HepG2 (cell line): Measurements from ENCODE around the gene CLDN24. TPM values are rescaled to one million over a fixed set of nuclear protein-coding genes. Genes with fewer than 3 reads are reported as not detected.

Source experiments
- ATAC-seq: fragments of 200-7000 bp; cut with Tn5 transposase; 3 replicates; pipeline ENCODE4 v1.9.1; 2020; ENCODE audit warnings: mild to moderate bottlenecking, moderate library complexity
- BruUV-seq: library from RNA; stranded (reverse); fragments of 400-500 nt; replicated peaks from 2 replicates; lab custom pipeline; 2021; lab: Mats Ljungman, UMichigan
- CTCF ChIA-PET: fragments of 300-600 bp; formaldehyde crosslinking; extraction: SDS; loops from one replicate; lab custom pipeline; 2021; ENCODE audit warnings: low total read pairs, inconsistent platforms, low intra/inter-chr PET ratio; lab: Yijun Ruan, JAX
- POLR2A ChIA-PET: fragments of 350-600 bp; sonication (Branson Sonifier 250); formaldehyde crosslinking; loops from one replicate; lab custom pipeline; 2020; ENCODE audit warnings: antibody characterized with exemption, inconsistent platforms; lab: Yijun Ruan, JAX
- DNase-seq: peaks from one replicate; pipeline ENCODE4 v3.0.0-alpha.2; 2015; ENCODE audit warnings: low spot score
- FAIRE-seq: peaks from 3 replicates; lab custom pipeline; 2011; peaks lifted over from hg19 to GRCh38; lab: Jason Lieb, UNC
- H2AFZ ChIP-seq: one replicate; pipeline ENCODE4 v1.6.1; 2011; ENCODE audit warnings: low read length, inconsistent platforms
- H3K27ac ChIP-seq: fragments of 300-600 bp; 3 replicates; pipeline ENCODE4 v1.8.0; 2011; ENCODE audit warnings: mixed run types, mild to moderate bottlenecking, mixed read lengths, low read length, inconsistent platforms; ENCODE audit not compliant: insufficient read depth; ENCODE audit errors: extremely low read length
- H3K27me3 ChIP-seq, 2 experiments: fragments of 200-600 bp in 1 of 2; 2 replicates in 1 of 2; 3 replicates in 1 of 2; pipeline versions ENCODE4 v1.6.0 to v1.8.0; 2011; ENCODE audit warnings: low read length in 2 of 2, mild to moderate bottlenecking in 2 of 2, moderate library complexity in 2 of 2, inconsistent platforms in 1 of 2; ENCODE audit not compliant: insufficient read depth in 2 of 2, control insufficient read depth in 1 of 2
- H3K36me3 ChIP-seq, 2 experiments: fragments of 200-600 bp in 1 of 2; replicated peaks in 1 of 2; 2 replicates in 1 of 2; 3 replicates in 1 of 2; pipeline versions ENCODE4 v1.5.1 to v1.8.0; 2011; ENCODE audit warnings: low read length in 2 of 2, inconsistent platforms in 1 of 2; ENCODE audit not compliant: insufficient read depth in 2 of 2, control insufficient read depth in 1 of 2
- H3K4me1 ChIP-seq: 2 replicates; pipeline ENCODE4 v1.5.1; 2012; ENCODE audit warnings: low read length, inconsistent platforms; ENCODE audit not compliant: insufficient read depth
- H3K4me2 ChIP-seq: 2 replicates; pipeline ENCODE4 v1.6.0; 2011; ENCODE audit warnings: low read depth, low read length, inconsistent platforms
- H3K4me3 ChIP-seq, 3 experiments: fragments of 200-600 bp in 1 of 3; sonication (generic), shearing (Covaris generic) in 1 of 3; replicated peaks in 1 of 3; 2 replicates each; pipeline ENCODE4 v1.5.1; 2011 to 2016; ENCODE audit warnings: low read length in 3 of 3, inconsistent platforms in 2 of 3, low read depth in 2 of 3, mild to moderate bottlenecking in 2 of 3, control low read depth in 1 of 3, mixed read lengths in 1 of 3; ENCODE audit not compliant: insufficient read depth in 1 of 3
- H3K79me2 ChIP-seq: one replicate; pipeline ENCODE4 v1.6.1; 2011; ENCODE audit warnings: low read length, inconsistent platforms; ENCODE audit not compliant: insufficient read depth
- H3K9ac ChIP-seq: 2 replicates; pipeline ENCODE4 v1.6.0; 2011; ENCODE audit warnings: mild to moderate bottlenecking, low read depth, low read length, inconsistent platforms; ENCODE audit not compliant: insufficient read depth
- H3K9me3 ChIP-seq: 2 replicates; pipeline ENCODE4 v1.5.1; 2012; ENCODE audit warnings: mild to moderate bottlenecking, low read length
- H4K20me1 ChIP-seq: 2 replicates; pipeline ENCODE4 v1.6.0; 2011; ENCODE audit warnings: inconsistent platforms, mild to moderate bottlenecking, low read length, moderate library complexity; ENCODE audit not compliant: insufficient read depth
- ATAD3A ChIP-seq: sonication (generic); formaldehyde crosslinking; IDR thresholded peaks from 2 replicates; pipeline ENCODE4 v1.4.0; 2020; ENCODE audit warnings: missing genetic modification reagents
- FLYWCH1 ChIP-seq: sonication (generic); formaldehyde crosslinking; IDR thresholded peaks from 2 replicates; pipeline ENCODE4 v1.8.1; 2023; ENCODE audit warnings: mild to moderate bottlenecking, missing genetic modification reagents
- FOXJ3 ChIP-seq: sonication (generic); formaldehyde crosslinking; IDR thresholded peaks from 2 replicates; pipeline ENCODE4 v1.4.0; 2020; ENCODE audit warnings: missing genetic modification reagents, mild to moderate bottlenecking, borderline replicate concordance
- KAT8 ChIP-seq: IDR thresholded peaks from 2 replicates; pipeline ENCODE4 v1.6.1; 2016; ENCODE audit warnings: missing genetic modification reagents, missing compliant biosample characterization
- KLF16 ChIP-seq, 2 experiments: sonication (generic) in 1 of 2; formaldehyde crosslinking in 1 of 2; IDR thresholded peaks; 2 replicates each; pipeline versions ENCODE4 v1.6.1 to v1.8.0; 2016 to 2023; ENCODE audit warnings: missing genetic modification reagents in 2 of 2, missing compliant biosample characterization in 1 of 2
- PLRG1 ChIP-seq: fragments of 450-650 bp; conservative IDR thresholded peaks from 2 replicates; pipeline ENCODE4 v1.6.1; 2016
- SIN3B ChIP-seq: fragments of 150-350 bp; IDR thresholded peaks from 2 replicates; pipeline ENCODE4 v1.6.1; 2014; ENCODE audit warnings: low read length
- ZBTB7A ChIP-seq: sonication (generic); formaldehyde crosslinking; IDR thresholded peaks from 2 replicates; pipeline ENCODE4 v1.8.0; 2022; ENCODE audit warnings: mild to moderate bottlenecking, missing genetic modification reagents
- ZFP82 ChIP-seq: sonication (generic); formaldehyde crosslinking; IDR thresholded peaks from 2 replicates; pipeline ENCODE4 v1.5.1; 2020; ENCODE audit warnings: mild to moderate bottlenecking, missing genetic modification reagents, borderline replicate concordance
- ZMAT3 ChIP-seq: sonication (generic); formaldehyde crosslinking; conservative IDR thresholded peaks from 2 replicates; pipeline ENCODE4 v1.7.0; 2021; ENCODE audit warnings: missing genetic modification reagents
- ZNF329 ChIP-seq: sonication (generic); formaldehyde crosslinking; IDR thresholded peaks from 2 replicates; pipeline ENCODE4 v1.9.0; 2021; ENCODE audit warnings: low read depth, mild to moderate bottlenecking, missing genetic modification reagents
- ZNF331 ChIP-seq: sonication (generic); formaldehyde crosslinking; IDR thresholded peaks from 2 replicates; pipeline ENCODE4 v1.4.0; 2020; ENCODE audit warnings: missing genetic modification reagents
- ZNF552 ChIP-seq: sonication (generic); formaldehyde crosslinking; IDR thresholded peaks from 2 replicates; pipeline ENCODE4 v1.9.0; 2022; ENCODE audit warnings: missing genetic modification reagents, mild to moderate bottlenecking, borderline replicate concordance
- ZNF572 ChIP-seq: sonication (generic); formaldehyde crosslinking; IDR thresholded peaks from 2 replicates; pipeline ENCODE4 v1.5.1; 2020; ENCODE audit warnings: mild to moderate bottlenecking, missing genetic modification reagents
- ZNF670 ChIP-seq: sonication (generic); formaldehyde crosslinking; IDR thresholded peaks from 2 replicates; pipeline ENCODE4 v1.8.0; 2022; ENCODE audit warnings: mild to moderate bottlenecking, missing genetic modification reagents, borderline replicate concordance
- ZNF850 ChIP-seq: sonication (generic); formaldehyde crosslinking; conservative IDR thresholded peaks from 2 replicates; pipeline ENCODE4 v1.9.0; 2021; ENCODE audit warnings: mild to moderate bottlenecking, missing genetic modification reagents
- ZSCAN9 ChIP-seq: IDR thresholded peaks from 2 replicates; pipeline ENCODE4 v1.6.1; 2016; ENCODE audit warnings: borderline replicate concordance
- WGBS: methylation state at CpG from one replicate; pipeline ENCODE4 v1.1.6; 2017; ENCODE audit warnings: low lambda C conversion rate; 5-methylcytosine and 5-hydroxymethylcytosine counted together
- in situ Hi-C: cut with HindIII; loops from 2 replicates; pipeline ENCODE4 v1.10.0; 2017; ENCODE audit warnings: low pct_unique_long_range_greater_than_20kb; ENCODE audit not compliant: extremely low pct_ligation_motif_present
- intact Hi-C: fragments of 100-400 bp; cut with micrococcal nuclease; formaldehyde crosslinking; loops from one replicate; pipeline ENCODE4 v1.10.0; 2022; ENCODE audit not compliant: unreplicated experiment
- polyA plus RNA-seq, 8 experiments: library from polyadenylated mRNA; depleted of rRNA in 3 of 8; stranded (reverse) in 7 of 8; unstranded in 1 of 8; fragments of >200 nt; fragmentation: Illumina TruSeq in 4 of 8; extraction: Trizol in 4 of 8; gene quantifications; 2 replicates each; pipeline versions ENCODE4 v1.2.1 to v1.2.3, GENCODE V29; 2011 to 2016; ENCODE audit warnings: low read depth in 4 of 8, missing spikeins in 1 of 8, mixed read lengths in 1 of 8; ENCODE audit not compliant: insufficient read depth in 1 of 8
- total RNA-seq, 5 experiments: library from RNA; depleted of rRNA; stranded (reverse); fragments of >200 nt; fragmentation: Illumina TruSeq; extraction: Trizol; gene quantifications; 2 replicates each; pipeline ENCODE4 v1.2.3, GENCODE V29; 2016; ENCODE audit warnings: low read depth in 1 of 5
- TF ChIP-seq, protein P1 (sequence below): sonication (generic); formaldehyde crosslinking; IDR thresholded peaks from 2 replicates; pipeline ENCODE4 v1.4.0; 2020; ENCODE audit warnings: missing genetic modification reagents, borderline replicate concordance

The CLDN24 gene
- total and polyA plus RNA-seq, 2 of the 13 experiments (the other 11 are each of a cell fraction or from before 2014, with no cell fraction given): not detected

DNA sequence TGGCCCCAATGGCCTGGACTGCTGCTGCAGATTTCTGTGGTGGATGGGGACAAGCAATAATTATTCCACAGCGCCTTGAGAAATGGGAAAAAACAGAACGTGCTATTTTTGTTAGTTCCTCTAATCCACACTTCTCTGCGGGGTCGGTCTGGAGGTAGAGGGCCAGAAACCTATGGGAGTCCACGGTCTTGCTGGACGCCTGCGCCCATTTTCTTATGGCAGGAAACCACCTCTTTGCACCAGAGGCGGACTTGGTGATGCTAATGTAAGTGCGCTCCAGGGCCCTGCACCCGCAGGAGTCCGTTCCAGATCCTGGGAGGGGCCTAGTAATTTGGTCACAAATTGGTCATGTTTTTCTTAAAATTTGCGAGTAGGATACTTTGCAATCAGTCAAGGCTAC is 25.9 kb upstream of the CLDN24 start:
- no peaks in the 10 kb centered on the region for H4K20me1 ChIP-seq
- H3K9me3 ChIP-seq: no peaks in the 10 kb centered on the region
- no peak for TF ChIP-seq FLYWCH1 (CRISPR knock-in tag)
- TF ChIP-seq ZMAT3 (CRISPR knock-in tag): no peak
- no peak for TF ChIP-seq PLRG1
- TF ChIP-seq ZNF670: no peak
- no peak for TF ChIP-seq ZNF331 (CRISPR knock-in tag)
- TF ChIP-seq, protein P1, sequence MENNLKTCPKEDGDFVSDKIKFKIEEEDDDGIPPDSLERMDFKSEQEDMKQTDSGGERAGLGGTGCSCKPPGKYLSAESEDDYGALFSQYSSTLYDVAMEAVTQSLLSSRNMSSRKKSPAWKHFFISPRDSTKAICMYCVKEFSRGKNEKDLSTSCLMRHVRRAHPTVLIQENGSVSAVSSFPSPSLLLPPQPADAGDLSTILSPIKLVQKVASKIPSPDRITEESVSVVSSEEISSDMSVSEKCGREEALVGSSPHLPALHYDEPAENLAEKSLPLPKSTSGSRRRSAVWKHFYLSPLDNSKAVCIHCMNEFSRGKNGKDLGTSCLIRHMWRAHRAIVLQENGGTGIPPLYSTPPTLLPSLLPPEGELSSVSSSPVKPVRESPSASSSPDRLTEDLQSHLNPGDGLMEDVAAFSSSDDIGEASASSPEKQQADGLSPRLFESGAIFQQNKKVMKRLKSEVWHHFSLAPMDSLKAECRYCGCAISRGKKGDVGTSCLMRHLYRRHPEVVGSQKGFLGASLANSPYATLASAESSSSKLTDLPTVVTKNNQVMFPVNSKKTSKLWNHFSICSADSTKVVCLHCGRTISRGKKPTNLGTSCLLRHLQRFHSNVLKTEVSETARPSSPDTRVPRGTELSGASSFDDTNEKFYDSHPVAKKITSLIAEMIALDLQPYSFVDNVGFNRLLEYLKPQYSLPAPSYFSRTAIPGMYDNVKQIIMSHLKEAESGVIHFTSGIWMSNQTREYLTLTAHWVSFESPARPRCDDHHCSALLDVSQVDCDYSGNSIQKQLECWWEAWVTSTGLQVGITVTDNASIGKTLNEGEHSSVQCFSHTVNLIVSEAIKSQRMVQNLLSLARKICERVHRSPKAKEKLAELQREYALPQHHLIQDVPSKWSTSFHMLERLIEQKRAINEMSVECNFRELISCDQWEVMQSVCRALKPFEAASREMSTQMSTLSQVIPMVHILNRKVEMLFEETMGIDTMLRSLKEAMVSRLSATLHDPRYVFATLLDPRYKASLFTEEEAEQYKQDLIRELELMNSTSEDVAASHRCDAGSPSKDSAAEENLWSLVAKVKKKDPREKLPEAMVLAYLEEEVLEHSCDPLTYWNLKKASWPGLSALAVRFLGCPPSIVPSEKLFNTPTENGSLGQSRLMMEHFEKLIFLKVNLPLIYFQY: no peak
- TF ChIP-seq ATAD3A (CRISPR knock-in tag): no peak
- TF ChIP-seq ZNF552 (CRISPR knock-in tag): no peak
- no peak for TF ChIP-seq ZNF850 (CRISPR knock-in tag)
- no peak for TF ChIP-seq KLF16 (CRISPR knock-in tag; IDR thresholded peaks at IDR 0.05)
- TF ChIP-seq ZNF572 (CRISPR knock-in tag): no peak
- no peak for TF ChIP-seq SIN3B
- no peak for TF ChIP-seq ZBTB7A (CRISPR knock-in tag)
- TF ChIP-seq ZNF329: no peak
- no peak for TF ChIP-seq FOXJ3
- TF ChIP-seq ZFP82 (CRISPR knock-in tag): no peak
- TF ChIP-seq ZSCAN9: no peak
- no peak for TF ChIP-seq KAT8
- FAIRE-seq: no peak
- no peak overlapping the region for H2AFZ ChIP-seq
- ATAC-seq: no peak
- DNase-seq: no peak
- no peaks in the 10 kb centered on the region for H3K4me1 ChIP-seq
- H3K4me2 ChIP-seq: no peak overlapping the region
- no peak overlapping the region for H3K27ac ChIP-seq
- H3K27me3 ChIP-seq: no peaks in the 10 kb centered on the region; a peak in 1 of 5 replicates
- no peaks in the 10 kb centered on the region for H3K79me2 ChIP-seq
- H3K36me3 ChIP-seq: no peaks in the 10 kb centered on the region
- no peak overlapping the region for H3K4me3 ChIP-seq
- 74% methylated on average over 12 of the region's 12 CpGs for WGBS
- intact Hi-C loops (no loop called here), in situ Hi-C loops (no loop called here)
- BruUV-seq: no TSS peak
- H3K9ac ChIP-seq: no peak overlapping the region
- POLR2A ChIA-PET: no interaction called here
- CTCF ChIA-PET: no interaction called here
